ENCODE results near the gene UNC119B. TPM values are rescaled to one million over a fixed set of nuclear protein-coding genes. Genes with fewer than 3 reads are reported as not detected.

UNC119B gene
- total RNA-seq, 2 donors from 2014 or later = 52.8 to 60.7 TPM

GRCh38 chr12:120737557-120738251 lies 27.4 kb downstream of the UNC119B start:
- H3K27ac ChIP-seq (ENCODE audit: low read depth, low read length) = no peak overlapping the region
- no peak overlapping the region for H3K4me3 Mint-ChIP-seq
- peak; percentile 91 for DNase-seq
- H3K27me3 Mint-ChIP-seq (ENCODE audit: insufficient read depth) = no peaks in the 10 kb centered on the region
- H3K36me3 ChIP-seq (ENCODE audit: control insufficient read depth, insufficient read depth, low read length) = no peaks in the 10 kb centered on the region
- peaks cover 16% of the 10 kb centered on the region for H3K9me3 Mint-ChIP-seq
- no peaks in the 10 kb centered on the region for H3K4me1 Mint-ChIP-seq
- no peak overlapping the region for H3K4me3 ChIP-seq (ENCODE audit: low read length)
- H3K36me3 Mint-ChIP-seq (ENCODE audit: low read depth) = peaks cover 15% of the 10 kb centered on the region
- 86 to 90% methylated on average over 21 to 25 of the region's 25 CpGs for WGBS, 2 experiments (ENCODE audit: insufficient coverage in 1 of 2, insufficient read length in 1 of 2)
- H3K27me3 ChIP-seq (ENCODE audit: control insufficient read depth, insufficient read depth, low read length, poor library complexity, severe bottlenecking) = no peaks in the 10 kb centered on the region
- peak; percentile 67 for TF ChIP-seq CTCF (conservative IDR thresholded peaks at IDR 0.05)
- no peaks in the 10 kb centered on the region for H3K4me1 ChIP-seq (ENCODE audit: control insufficient read depth, insufficient read depth, low read length)
- H3K9me3 ChIP-seq (ENCODE audit: control insufficient read depth, low read length) = no peaks in the 10 kb centered on the region
- no peak overlapping the region for H3K9ac ChIP-seq (ENCODE audit: extremely low read depth, low read length, poor library complexity, severe bottlenecking)
- H3K27ac Mint-ChIP-seq = peak overlapping the region; percentile 48

DNA sequence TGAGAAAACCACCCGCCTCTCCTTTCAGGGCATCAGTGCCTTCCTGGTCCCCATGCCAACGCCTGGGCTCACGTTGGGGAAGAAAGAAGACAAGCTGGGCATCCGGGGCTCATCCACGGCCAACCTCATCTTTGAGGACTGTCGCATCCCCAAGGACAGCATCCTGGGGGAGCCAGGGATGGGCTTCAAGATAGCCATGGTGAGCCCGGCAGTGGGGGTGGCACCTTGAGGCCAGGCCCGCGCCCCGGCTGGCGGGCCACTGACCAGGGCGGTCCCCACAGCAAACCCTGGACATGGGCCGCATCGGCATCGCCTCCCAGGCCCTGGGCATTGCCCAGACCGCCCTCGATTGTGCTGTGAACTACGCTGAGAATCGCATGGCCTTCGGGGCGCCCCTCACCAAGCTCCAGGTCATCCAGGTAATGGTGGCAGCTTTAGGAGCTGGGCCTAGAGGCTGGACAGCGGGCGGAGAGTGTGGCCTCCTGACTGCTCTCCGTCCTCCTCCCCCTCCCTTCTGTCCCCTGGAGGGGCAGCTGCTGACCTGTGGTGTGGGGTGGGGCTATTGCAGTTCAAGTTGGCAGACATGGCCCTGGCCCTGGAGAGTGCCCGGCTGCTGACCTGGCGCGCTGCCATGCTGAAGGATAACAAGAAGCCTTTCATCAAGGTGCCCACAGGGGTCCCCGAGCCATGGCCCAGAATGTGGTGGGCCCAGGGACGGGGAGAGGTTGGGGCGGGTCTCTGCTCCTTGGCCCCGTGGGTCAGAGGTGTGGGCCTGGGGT lies 28.2 kb downstream of the UNC119B start:
- no peak for TF ChIP-seq CTCF (conservative IDR thresholded peaks at IDR 0.05)
- Histone ChIP-seq H3K27ac (ENCODE audit: low read depth, low read length) (no peak overlapping the region), H3K9ac (ENCODE audit: extremely low read depth, low read length, poor library complexity, severe bottlenecking) (no peak overlapping the region), H3K4me1 (ENCODE audit: control insufficient read depth, insufficient read depth, low read length) (no peaks in the 10 kb centered on the region), H3K9me3 (ENCODE audit: control insufficient read depth, low read length) (no peaks in the 10 kb centered on the region), H3K4me3 (ENCODE audit: low read length) (no peak overlapping the region), H3K36me3 (ENCODE audit: control insufficient read depth, insufficient read depth, low read length) (no peaks in the 10 kb centered on the region), H3K27me3 (ENCODE audit: control insufficient read depth, insufficient read depth, low read length, poor library complexity, severe bottlenecking) (no peaks in the 10 kb centered on the region)
- Mint-ChIP-seq H3K36me3 (ENCODE audit: low read depth) (peaks cover 12% of the 10 kb centered on the region), H3K27ac (peak overlapping the region; percentile 48), H3K27me3 (ENCODE audit: insufficient read depth) (no peaks in the 10 kb centered on the region), H3K4me1 (no peaks in the 10 kb centered on the region), H3K9me3 (peaks cover 8% of the 10 kb centered on the region), H3K4me3 (no peak overlapping the region)
- no peak for DNase-seq
- 88 to 94% methylated on average over 21 to 30 of the region's 31 CpGs for whole genome bisulfite sequencing, 2 experiments (ENCODE audit: insufficient coverage in 1 of 2, insufficient read length in 1 of 2)

GRCh38 chr12:120739031-120739762 lies 28.9 kb downstream of the UNC119B start:
- no peak for DNase-seq
- no peak overlapping the region for H3K4me3 ChIP-seq (ENCODE audit: low read length)
- no peak overlapping the region for H3K4me3 Mint-ChIP-seq

More at GRCh38 chr12:120739031-120739762, 28.9 kb downstream of the UNC119B start:
- H3K27me3 ChIP-seq (ENCODE audit: control insufficient read depth, insufficient read depth, low read length, poor library complexity, severe bottlenecking) = no peaks in the 10 kb centered on the region
- TF ChIP-seq CTCF (conservative IDR thresholded peaks at IDR 0.05) = no peak
- WGBS, 2 experiments (ENCODE audit: insufficient coverage in 1 of 2, insufficient read length in 1 of 2) = 92 to 95% methylated on average over 22 to 38 of the region's 38 CpGs
- no peak overlapping the region for H3K27ac Mint-ChIP-seq
- no peaks in the 10 kb centered on the region for H3K4me1 Mint-ChIP-seq
- H3K9ac ChIP-seq (ENCODE audit: extremely low read depth, low read length, poor library complexity, severe bottlenecking) = no peak overlapping the region
- no peaks in the 10 kb centered on the region for H3K9me3 ChIP-seq (ENCODE audit: control insufficient read depth, low read length)
- H3K27ac ChIP-seq (ENCODE audit: low read depth, low read length) = no peak overlapping the region
- no peaks in the 10 kb centered on the region for H3K27me3 Mint-ChIP-seq (ENCODE audit: insufficient read depth)
- H3K36me3 ChIP-seq (ENCODE audit: control insufficient read depth, insufficient read depth, low read length) = no peaks in the 10 kb centered on the region
- peaks cover 5% of the 10 kb centered on the region for H3K36me3 Mint-ChIP-seq (ENCODE audit: low read depth)
- peaks cover 2% of the 10 kb centered on the region for H3K9me3 Mint-ChIP-seq
- H3K4me1 ChIP-seq (ENCODE audit: control insufficient read depth, insufficient read depth, low read length) = no peaks in the 10 kb centered on the region

All from endodermal cell (in vitro differentiated cells).